Keratinocyte (primary cell): ENCODE results near the gene C9orf153.

Experiments
- CTCF ChIP-seq, 3 experiments: IDR thresholded peaks in 1 of 3; conservative IDR thresholded peaks in 1 of 3; optimal IDR thresholded peaks in 1 of 3; 2 replicates in 2 of 3; 3 replicates in 1 of 3; pipeline versions ENCODE3 to v1.5.1; 2011; ENCODE audit warnings: low read length in 3 of 3, mild to moderate bottlenecking in 3 of 3, moderate library complexity in 2 of 3, control low read depth in 1 of 3, inconsistent platforms in 1 of 3; ENCODE audit not compliant: insufficient read depth in 2 of 3; ENCODE audit errors: extremely low read depth in 1 of 3
- EZH2 ChIP-seq: IDR thresholded peaks from one replicate; pipeline ENCODE4 v1.6.1; 2012; ENCODE audit warnings: inconsistent platforms, mild to moderate bottlenecking, low read length, moderate library complexity

GRCh38 chr9:86222667-86223066, 36.8 kb downstream of the C9orf153 start:
- no peak for TF ChIP-seq CTCF (optimal IDR thresholded peaks at IDR 0.05 in 1 of 3, IDR thresholded peaks at IDR 0.05 in 1 of 3, conservative IDR thresholded peaks at IDR 0.05 in 1 of 3; ENCODE audit: extremely low read depth in 1 of 3, insufficient read depth in 2 of 3, low read length in 3 of 3)
- TF ChIP-seq EZH2 = no peak
